Suppressor macrophage (primary cell): Measurements from ENCODE around the gene GFY.
A peak's percentile ranks its signal among the peaks of the same experiment; 100 is the strongest.

ENCODE experiments used
- DNase-seq, 4 experiments: peaks; one replicate each; pipeline ENCODE4 v3.0.0-alpha.2; 2020 to 2022
- total RNA-seq, 17 experiments: gene quantifications; one replicate each; lab custom pipeline; 2026; ENCODE audit warnings: mixed read lengths in 6 of 17, inconsistent platforms in 3 of 17; lab: John Stamatoyannopoulos, UW

GFY gene, protein sequence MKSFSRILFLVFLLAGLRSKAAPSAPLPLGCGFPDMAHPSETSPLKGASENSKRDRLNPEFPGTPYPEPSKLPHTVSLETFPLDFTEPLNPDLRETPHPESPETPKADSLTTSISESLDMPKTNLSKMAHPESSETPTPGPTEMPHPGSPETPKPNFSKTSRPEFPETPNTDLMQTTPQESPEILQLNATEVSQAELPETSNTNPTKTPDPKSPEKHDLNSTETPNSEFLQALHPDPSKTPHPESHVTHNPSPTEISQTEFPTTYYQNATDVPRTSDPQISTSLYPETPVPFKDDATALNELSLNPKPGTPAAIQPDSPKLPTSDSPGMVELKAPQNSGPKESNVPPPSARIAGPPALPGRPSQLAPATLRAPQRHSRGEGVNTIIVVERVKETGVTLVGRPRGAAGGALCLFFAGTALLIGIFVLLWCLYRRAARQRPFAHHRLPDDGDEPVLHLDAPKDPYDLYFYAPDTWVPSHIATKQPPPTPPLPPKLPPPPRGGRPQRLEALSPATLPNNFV
- total RNA-seq = 0 to 1.2 (median 0) reads per million in 17 experiments

DNA sequence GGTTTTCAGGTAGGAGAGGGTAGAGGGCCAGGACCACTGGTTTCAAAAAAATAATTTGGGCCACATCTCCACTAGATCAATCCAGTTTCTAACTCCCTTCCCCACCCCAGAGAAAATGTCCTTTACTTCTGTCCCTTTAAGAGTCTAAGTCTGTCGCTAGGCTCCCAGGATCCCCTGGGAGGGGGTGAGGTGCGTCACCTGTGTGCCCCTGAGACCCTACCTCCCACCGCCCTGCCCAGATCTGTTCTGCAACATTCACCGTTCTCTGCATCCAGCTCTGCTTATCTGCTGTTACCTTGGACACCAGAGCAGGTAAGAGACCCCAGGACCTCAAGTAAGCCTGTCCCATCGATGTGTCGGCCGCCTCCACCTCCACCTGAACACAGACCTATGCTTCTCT is at the start of gene GFY:
TSS of gene GFY (plus strand) at position 211 of the 400 bp plus-strand sequence. CDS start 1,043 bp downstream, outside the sequence.
- no peak for DNase-seq

DNA sequence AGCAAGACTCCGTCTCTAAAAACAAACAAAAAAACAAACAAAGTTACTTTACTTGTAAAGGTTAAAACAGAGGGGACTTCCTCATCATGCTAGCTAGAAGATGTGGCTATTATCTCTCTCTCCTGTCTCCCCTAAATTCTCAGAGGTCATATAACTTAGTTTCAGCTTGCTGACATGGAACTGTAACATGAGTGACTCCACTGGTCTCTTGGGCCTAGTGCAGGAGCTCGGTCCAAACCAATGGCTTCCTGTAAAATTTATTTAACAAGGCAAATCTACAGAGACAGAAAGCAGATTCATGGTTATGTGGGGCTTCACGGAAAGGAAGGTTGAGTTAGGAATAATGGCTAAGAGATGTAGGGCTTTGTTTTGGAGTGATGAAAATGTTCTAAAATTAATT is 46.7 kb upstream of the GFY start:
- DNase-seq = no peak

DNA sequence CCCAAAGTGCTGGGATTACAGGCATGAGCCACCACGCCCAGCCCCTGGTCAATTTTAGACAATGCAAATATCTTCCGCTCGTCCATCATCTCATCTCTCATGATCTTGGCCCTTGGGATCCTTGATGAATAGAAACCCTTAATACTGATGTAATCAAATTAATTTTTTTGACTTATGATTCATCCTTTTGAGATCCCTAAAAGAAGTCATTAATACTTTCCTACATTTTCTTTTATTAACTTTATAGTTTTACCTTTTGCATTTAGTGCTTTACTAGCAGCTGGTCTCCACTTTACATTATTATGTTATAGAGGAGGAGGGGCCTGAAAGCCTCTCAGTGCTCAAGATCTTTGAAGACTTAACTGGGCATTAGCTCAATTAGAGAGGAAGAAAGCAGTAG is 44.8 kb upstream of the GFY start:
- DNase-seq = no peak

DNA sequence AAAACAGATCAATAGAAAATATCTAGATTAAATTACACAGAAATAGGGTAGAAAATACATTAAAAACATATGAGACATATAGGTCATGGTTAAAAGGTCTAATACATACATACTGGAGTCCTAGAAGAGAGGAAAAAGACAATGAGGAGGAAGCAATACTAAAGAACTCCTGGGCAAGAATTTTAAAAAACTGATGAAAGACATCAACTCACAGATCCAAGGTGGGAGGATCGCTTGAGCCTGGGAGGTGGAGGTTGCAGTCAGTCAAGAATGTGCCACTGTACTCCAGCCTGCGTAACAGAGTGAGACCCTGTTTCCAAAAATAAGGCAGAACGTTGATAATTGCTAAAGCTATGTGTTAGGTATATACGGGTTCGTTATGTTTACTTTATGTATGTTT is 42.5 kb upstream of the GFY start:
- no peak for DNase-seq

DNA sequence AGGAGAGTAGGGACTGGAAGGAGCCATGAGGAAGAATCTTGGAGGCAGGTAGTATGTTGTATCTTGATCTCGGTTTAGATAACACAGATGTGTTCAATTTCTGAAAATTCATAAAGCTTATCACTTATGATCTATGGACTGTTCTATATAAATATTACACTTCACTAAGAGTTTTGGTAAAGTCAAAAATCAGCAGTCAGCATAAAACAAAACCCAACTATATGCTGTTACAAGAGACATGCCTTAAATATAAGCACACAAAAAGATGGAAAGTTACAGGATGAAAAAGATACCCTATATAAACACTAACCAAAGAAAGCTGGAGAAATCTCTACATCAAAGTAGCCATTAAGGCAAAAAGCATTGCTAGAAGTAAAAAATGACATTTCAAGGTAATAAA is 41.6 kb upstream of the GFY start:
- DNase-seq = no peak

- DNase-seq = peak; percentile 85 to 89 (median 88)
Observed at GRCh38 chr19:49387936-49388372, 37.2 kb upstream of the GFY start, which contains the start of gene KASH5. TSS of gene KASH5 (plus strand) at chr19:49388249. CDS start at chr19:49390884, 2,635 bp downstream.

- no peak for DNase-seq
Observed at GRCh38 chr19:49389406-49389805, 35.8 kb upstream of the GFY start.

GRCh38 chr19:49390131-49390928 is 34.9 kb upstream of the GFY start:
- DNase-seq = no peak

GRCh38 chr19:49390929-49391359 is 34.2 kb upstream of the GFY start:
- no peak for DNase-seq

DNA sequence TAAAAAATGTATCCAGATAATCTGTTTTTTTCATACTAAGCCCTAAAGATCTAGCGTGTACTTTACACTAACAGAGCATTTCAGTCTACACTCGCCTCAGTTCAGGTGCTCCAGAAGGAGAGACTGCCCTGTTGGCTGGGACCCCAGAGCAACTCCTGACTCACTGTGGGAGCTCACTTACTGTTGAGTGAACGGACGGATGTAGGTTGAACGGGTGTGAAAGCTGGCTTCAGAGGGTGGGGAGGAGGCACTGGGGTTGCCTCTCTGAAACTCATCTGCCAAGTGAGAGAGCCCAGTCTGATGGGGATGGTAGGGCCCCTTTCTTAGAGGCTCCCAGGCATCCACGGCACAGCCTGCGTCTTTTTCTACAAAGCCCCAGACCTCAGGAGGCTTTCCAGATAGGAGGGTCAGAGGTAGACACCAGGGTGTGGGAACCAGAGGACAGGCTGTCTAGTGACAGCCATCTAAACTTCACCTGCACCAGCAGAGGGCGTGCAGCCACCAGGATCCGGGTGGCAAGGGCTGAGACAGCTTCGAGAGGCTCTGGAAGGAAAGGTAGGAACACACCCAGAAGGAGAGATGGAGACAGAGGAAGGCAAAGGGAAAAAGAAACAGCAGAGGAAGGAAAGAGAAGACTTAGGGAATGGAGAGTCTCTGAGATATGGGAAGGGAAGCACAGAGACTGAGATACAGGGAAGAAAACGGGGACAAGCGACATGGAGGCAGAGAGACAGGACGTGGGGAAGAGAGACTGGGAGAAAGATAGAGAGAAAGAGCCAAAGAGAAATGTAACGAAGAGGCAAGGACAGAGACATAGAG is 33.4 kb upstream of the GFY start:
- peak; percentile 78 to 90 (median 85) for DNase-seq

DNA sequence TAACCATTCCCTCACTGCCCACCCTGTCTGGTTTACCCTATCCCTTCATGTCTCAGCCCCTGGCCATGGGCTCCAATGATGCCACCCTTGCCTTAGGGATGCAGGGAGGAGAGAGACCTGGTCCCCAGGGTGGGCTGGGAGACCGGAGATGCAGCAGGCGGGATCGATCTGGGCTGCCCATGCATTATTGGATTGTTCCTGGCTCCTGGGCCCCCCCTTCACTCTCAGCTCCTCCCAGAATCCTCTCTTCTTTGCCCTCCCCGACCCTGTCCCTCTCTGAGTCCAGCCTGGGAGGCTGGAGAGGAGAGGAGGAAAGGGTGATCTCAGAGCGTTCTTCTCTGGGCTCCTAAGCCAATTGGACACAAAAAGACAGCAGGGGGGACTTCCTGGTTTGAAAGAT is 31.3 kb upstream of the GFY start:
- no peak for DNase-seq

GRCh38 chr19:49395581-49396407 is 29.4 kb upstream of the GFY start:
- DNase-seq = peak in 1 of 4 experiments; percentile 38

DNA sequence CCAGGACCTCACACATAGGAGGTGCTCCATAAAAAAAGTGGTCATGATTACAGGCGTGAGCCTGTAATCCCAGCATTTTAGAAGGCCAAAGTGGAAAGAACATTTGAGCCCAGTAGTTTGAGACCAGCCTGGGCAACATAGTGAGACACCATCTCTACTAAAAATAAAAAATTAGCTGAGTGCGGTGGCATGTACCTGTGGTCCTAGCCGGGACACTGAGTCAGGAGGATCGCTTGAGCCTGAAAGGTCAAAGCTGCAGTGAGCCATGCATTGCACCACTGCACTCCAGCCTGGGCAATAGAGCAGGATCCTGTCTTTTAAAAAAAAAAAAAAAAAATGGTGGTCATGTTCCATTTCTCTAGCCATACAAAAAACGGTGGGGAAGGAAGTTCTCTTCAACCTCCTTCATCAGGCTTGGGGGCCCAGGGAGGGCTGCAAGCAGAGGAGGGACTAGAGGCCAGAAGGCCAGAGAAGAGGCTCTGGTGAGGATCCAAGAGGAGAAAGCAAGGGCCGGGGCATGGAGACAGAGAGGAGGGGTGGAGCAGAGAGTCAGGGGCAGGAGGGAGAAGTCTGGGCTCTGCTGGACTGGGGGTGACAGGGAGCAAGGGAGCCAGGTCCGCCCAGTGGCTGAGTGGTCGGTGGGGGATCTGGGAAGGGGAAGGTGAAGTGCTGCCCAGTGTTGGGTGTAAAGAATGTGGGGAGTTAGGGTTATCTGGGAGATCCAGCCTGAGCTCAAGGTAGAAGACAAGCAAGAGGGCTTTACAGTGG is 28.3 kb upstream of the GFY start:
- no peak for DNase-seq

DNA sequence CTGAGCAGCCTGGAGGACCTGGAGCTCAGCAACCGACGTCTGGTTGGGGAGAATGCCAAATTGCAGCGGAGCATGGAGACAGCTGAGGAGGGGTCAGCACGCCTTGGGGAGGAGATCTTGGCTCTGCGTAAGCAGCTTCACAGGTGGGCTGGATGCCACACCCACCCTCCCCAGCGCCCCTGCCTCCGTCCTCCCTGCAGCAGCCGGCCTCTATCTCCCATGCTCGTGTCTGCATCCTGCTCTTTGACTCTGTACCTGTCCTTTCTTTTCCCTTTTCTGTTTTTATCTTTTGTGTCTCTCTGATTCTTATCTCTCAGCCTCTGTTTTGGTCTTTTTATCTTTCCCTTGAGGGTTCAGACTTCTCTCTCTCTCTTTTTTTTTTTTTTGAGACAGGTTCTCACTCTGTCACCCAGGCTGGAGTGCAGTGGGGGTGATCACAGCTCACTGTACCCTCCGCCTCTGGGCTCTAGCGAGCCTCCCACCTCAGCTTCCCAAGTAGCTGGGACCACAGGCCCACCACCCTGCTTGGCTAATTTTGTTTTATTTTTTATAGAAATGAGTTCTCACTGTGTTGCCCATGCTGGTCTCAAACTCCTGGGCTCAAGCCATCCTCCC is 27.1 kb upstream of the GFY start:
- DNase-seq = no peak

GRCh38 chr19:49398931-49399330 is 26.3 kb upstream of the GFY start:
- no peak for DNase-seq

GRCh38 chr19:49400029-49400428 is 25.2 kb upstream of the GFY start:
- DNase-seq = no peak

DNA sequence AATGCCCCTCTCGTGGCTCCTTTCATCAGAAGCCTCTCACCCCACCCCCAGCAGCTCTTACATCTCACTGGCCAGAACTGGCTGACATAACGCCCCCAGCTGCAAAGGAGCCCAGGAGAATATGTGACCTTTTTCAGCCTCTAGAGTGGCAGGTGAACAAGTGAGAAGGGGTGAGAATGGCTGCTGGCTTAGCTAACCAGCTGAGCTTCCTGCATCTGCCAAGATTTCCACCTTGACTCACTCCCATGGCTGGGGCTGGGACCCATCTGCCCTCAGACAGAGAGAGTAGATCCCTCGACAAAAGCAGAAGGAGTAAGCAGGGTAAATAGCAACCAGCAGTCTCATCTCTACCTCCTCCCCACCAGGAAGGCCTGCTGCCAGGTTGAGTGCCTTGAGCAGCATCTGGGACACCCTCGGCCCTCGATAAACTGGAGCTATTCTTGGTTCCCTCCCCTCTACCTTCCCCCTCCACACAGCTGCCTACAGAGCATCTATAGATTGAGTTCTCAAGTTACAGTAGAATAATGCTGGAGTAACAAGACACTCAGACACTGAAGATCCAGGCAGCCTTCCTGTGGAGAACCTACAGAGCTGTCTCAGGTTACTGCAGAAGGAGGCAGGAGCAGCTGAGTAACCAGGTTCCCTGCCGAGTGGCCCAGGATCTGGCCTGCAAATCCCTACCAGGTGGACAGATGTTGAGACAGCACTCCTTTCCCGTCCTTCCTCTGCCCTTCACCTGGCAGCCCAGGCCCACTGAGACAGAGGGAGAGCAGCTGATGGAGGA is 21.6 kb upstream of the GFY start:
- no peak for DNase-seq

DNA sequence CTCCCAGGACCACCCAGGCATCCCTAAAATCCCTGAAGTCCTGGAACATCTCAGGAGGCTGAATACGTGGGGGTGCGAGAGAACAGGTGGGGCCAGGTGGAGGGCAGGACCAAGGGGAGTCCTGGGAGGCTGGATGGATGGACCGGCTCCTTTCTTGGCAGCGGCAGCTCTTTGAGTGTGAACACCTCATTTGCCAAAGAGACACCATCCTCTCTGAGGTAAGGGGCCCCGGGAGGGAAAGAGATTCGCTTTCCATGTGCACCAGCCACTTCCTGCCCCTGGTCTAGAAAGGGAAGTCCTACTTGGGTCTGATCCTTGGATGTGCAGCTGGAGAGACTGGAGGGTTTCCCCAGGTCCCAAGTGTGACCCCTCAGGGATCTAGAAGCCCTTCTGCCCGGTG is 18.1 kb upstream of the GFY start:
- peak in 1 of 4 experiments; percentile 9 for DNase-seq

GRCh38 chr19:49407482-49408015 is 17.6 kb upstream of the GFY start:
- DNase-seq = no peak
